ENCODE data around the gene DAPL1. TPM values are rescaled to one million over a fixed set of nuclear protein-coding genes. Genes with fewer than 3 reads are reported as not detected.

DAPL1 gene, protein sequence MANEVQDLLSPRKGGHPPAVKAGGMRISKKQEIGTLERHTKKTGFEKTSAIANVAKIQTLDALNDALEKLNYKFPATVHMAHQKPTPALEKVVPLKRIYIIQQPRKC
- 0.69 and 1.9 TPM in 2 replicates for total RNA-seq (2014; rRNA removed; shearing (Covaris generic))
- polyA plus RNA-seq (2015; cell fraction: cytosol; rRNA removed): 2.5 TPM in 1 of 2 replicates, not detected in the other
- not detected in 2 replicates for polyA plus RNA-seq (2015; cell fraction: nucleus; rRNA removed)

GRCh38 chr2:158795195-158795924, at the start of gene DAPL1:
DAPL1 (plus strand) TSS chr2:158795317; CDS start chr2:158795373, 56 bp downstream.
- in situ Hi-C loops (cut with HindIII; ENCODE audit: low pct_unique_long_range_greater_than_20kb, low sequenced_read_pairs): no loop called here
- no peak for DNase-seq (ENCODE audit: low read depth, low spot score)

GRCh38 chr2:158745866-158746382, 49.2 kb upstream of the DAPL1 start:
- no peak for DNase-seq (ENCODE audit: low read depth, low spot score)
- in situ Hi-C loops (cut with HindIII; ENCODE audit: low pct_unique_long_range_greater_than_20kb, low sequenced_read_pairs): no loop called here

GRCh38 chr2:158746488-158746887, 48.6 kb upstream of the DAPL1 start:
- in situ Hi-C loops (cut with HindIII; ENCODE audit: low pct_unique_long_range_greater_than_20kb, low sequenced_read_pairs): no loop called here
- no peak for DNase-seq (ENCODE audit: low read depth, low spot score)

DNA sequence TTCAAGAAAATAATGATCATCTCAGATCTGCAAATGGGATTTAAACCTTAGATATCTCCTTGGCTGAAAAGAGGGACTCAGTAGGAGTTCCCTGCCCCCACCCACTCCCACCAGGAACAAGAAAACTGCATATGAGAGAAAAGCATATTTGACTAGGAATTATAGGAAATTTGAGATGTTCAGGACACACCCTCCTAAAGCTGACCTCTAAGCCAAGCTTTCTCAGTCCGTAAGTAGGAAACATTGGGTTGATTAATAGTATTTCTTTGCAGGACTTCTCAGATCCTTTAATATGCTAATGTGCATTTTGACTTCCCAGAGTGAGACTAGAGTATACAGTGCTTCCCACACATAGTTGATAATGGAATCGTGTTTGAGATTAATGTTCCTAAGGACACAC, 47.8 kb upstream of the DAPL1 start:
- DNase-seq (ENCODE audit: low read depth, low spot score): no peak
- in situ Hi-C loops (cut with HindIII; ENCODE audit: low pct_unique_long_range_greater_than_20kb, low sequenced_read_pairs): no loop called here

DNA sequence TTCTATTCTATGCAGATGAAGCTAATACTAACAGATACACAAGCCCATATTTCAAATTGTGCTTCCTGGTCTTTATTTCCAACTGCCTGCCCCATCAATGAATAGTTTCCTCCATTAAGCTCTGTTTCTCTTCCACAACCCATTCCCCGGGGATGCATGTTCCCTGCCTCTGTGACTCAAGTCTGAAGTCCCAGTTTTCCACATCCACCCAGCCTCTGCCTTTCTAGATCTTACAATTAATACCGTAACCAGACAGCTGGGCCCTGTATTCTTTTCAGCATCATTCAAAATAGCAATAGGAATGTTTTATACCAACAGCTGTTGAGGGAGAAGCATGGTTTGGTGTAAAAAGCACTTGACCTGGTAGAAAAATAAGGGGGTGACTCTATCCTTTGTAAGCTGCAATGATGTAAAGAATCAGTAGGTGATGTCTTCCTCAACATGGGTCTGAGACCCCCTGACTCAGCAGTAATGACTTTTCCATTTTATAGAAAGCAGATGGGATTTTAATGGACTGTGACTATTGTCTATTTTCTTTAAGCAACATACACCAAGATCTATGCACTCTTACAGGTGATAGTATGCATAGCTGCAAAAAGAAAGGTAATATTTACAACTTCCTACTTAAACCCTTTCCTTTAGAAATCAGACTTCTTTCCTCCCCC, 46.1 kb upstream of the DAPL1 start:
- in situ Hi-C loops (cut with HindIII; ENCODE audit: low pct_unique_long_range_greater_than_20kb, low sequenced_read_pairs): no loop called here
- DNase-seq (ENCODE audit: low read depth, low spot score): no peak

DNA sequence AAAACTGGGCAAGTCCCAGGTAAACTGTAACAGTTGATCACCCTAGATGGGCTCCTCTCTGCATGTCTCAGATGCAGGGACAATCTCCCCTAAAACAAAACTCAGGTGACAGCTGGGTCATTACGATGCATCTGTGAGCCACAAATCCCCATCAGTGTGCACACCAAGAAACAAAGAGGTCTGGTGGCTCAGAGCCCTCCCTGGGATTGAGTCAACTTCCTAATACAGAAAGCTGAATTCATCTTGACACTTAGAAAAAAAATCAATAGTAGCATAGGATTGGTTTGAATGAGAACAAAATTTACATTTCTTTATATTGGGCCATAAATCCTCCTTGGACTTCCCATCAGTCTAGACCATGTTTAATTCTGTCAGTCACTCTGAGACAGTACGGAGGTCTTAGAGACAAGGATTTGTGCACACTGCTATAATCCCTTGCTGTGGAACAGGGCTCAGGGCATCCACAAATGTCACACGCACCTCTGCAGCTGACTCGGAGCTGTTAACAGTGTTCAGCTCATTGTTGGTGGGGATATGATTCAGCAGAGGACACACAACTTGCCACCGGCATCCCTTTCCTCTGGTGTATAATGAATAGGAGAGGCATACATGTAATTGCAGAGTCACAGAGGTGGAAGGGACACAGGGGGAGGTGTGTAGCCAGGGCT, 44.5 kb upstream of the DAPL1 start:
- in situ Hi-C loops (cut with HindIII; ENCODE audit: low pct_unique_long_range_greater_than_20kb, low sequenced_read_pairs): loop anchor here (10.0 kb wide), 1 partner anchor 276 kb away; no protein-coding TSS in a partner anchor
- DNase-seq (ENCODE audit: low read depth, low spot score): no peak

GRCh38 chr2:158753641-158754611, 41.2 kb upstream of the DAPL1 start:
- in situ Hi-C loops (cut with HindIII; ENCODE audit: low pct_unique_long_range_greater_than_20kb, low sequenced_read_pairs): loop anchor here (10.0 kb wide), 1 partner anchor 279 kb away; no protein-coding TSS in a partner anchor
- peak; percentile 77 for DNase-seq (ENCODE audit: low read depth, low spot score)

- in situ Hi-C loops (cut with HindIII; ENCODE audit: low pct_unique_long_range_greater_than_20kb, low sequenced_read_pairs): loop anchor here (10.0 kb wide), 1 partner anchor 281 kb away; no protein-coding TSS in a partner anchor
Measured at GRCh38 chr2:158755310-158756087, 39.6 kb upstream of the DAPL1 start.

GRCh38 chr2:158756331-158756730, 38.8 kb upstream of the DAPL1 start:
- in situ Hi-C loops (cut with HindIII; ENCODE audit: low pct_unique_long_range_greater_than_20kb, low sequenced_read_pairs): loop anchor here (10.0 kb wide), 1 partner anchor 282 kb away; no protein-coding TSS in a partner anchor
- no peak for DNase-seq (ENCODE audit: low read depth, low spot score)

More at GRCh38 chr2:158755310-158756087, 39.6 kb upstream of the DAPL1 start:
- DNase-seq (ENCODE audit: low read depth, low spot score): peak; percentile 59

GRCh38 chr2:158756976-158757375, 38.1 kb upstream of the DAPL1 start:
- in situ Hi-C loops (cut with HindIII; ENCODE audit: low pct_unique_long_range_greater_than_20kb, low sequenced_read_pairs): loop anchor here (10.0 kb wide), 1 partner anchor 282 kb away; no protein-coding TSS in a partner anchor
- DNase-seq (ENCODE audit: low read depth, low spot score): no peak

- in situ Hi-C loops (cut with HindIII; ENCODE audit: low pct_unique_long_range_greater_than_20kb, low sequenced_read_pairs): no loop called here
- no peak for DNase-seq (ENCODE audit: low read depth, low spot score)
Measured at GRCh38 chr2:158760887-158761286, 34.2 kb upstream of the DAPL1 start.

DNA sequence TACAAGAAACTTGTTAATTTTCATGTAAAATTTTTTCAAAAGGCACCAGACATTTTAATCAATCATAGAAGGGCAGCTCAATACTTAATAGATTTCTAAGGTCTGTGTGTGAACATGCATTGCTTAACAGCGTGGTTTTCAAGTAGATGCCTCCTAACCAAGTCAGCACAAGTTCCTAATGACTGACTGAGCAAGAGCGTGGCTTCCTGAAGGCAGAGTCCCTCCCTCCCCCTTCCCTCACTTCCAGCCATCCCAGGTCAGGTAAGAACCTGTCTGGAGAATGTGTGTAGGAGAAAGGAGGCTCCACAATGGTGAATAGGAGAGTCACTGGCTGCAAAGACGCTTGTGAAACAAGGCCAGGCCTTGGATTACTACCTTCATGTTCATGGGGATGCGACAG, 33.5 kb upstream of the DAPL1 start:
- no peak for DNase-seq (ENCODE audit: low read depth, low spot score)
- in situ Hi-C loops (cut with HindIII; ENCODE audit: low pct_unique_long_range_greater_than_20kb, low sequenced_read_pairs): no loop called here

DNA sequence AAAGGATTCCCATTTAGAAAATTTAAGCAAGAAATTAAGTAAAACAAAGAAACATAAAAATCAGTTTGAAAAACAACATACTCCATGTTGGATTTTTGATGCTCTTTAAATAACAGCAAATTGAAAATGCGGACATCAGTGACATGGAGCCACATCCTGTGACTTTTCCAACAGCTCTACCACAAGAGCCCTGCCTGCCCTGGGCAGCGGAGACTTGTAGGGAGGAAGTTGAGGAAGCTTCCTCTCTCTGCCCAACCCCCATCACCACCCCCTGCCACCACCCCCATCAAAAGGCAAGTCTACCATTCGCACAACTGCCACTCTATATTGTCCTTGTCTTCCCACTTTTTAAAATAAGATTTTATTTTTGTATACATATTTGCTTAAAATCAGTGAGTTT, 32.8 kb upstream of the DAPL1 start:
- in situ Hi-C loops (cut with HindIII; ENCODE audit: low pct_unique_long_range_greater_than_20kb, low sequenced_read_pairs): no loop called here
- no peak for DNase-seq (ENCODE audit: low read depth, low spot score)

- in situ Hi-C loops (cut with HindIII; ENCODE audit: low pct_unique_long_range_greater_than_20kb, low sequenced_read_pairs): no loop called here
Measured at GRCh38 chr2:158766524-158766923, 28.6 kb upstream of the DAPL1 start.

DNA sequence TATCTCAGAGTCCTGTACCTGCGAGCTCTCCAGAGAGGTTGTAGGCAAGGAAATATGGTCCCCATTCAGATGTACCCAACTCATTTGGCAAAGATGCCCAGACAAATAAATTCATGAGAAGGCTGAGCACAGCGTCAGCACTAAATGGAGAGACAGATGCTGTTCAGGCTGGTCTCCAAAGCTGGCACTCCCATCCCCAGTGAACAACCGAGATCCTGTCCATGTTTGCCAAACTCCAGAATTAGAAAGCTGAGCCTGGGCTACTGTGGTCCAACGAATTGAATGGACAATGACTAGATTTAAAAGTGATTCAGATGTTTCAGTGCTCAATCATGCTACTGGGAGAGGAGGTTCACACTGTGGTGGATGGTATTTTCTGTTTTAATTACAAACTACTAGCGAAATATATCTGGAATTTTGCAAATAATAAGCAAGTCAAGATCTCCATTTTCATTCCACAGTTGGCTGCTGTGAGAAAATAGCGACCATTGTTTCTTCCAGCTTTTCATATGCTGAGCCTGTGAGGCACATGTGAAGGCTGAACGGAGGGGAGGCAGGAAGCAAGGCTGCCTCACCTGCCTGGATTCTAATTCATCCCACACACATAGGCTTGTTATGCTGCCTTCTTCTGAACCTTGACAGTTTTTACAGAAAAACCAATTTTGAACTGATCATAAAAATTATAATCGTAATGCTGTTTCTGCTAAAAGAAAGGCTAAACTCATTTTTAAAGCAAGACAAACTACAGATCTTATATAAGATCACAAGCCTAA, 22.6 kb upstream of the DAPL1 start:
- in situ Hi-C loops (cut with HindIII; ENCODE audit: low pct_unique_long_range_greater_than_20kb, low sequenced_read_pairs): no loop called here
- no peak for DNase-seq (ENCODE audit: low read depth, low spot score)

More at GRCh38 chr2:158766524-158766923, 28.6 kb upstream of the DAPL1 start:
- no peak for DNase-seq (ENCODE audit: low read depth, low spot score)
